CD4-positive, alpha-beta T cell treated with Interleukin-4 for 1 hour (primary cell): ENCODE measurements around the gene SOX30.
A peak's percentile ranks its signal among the peaks of the same experiment; 100 is the strongest.

Experiments used
- DNase-seq, 2 donors: peaks; one replicate each; pipeline ENCODE4 v3.0.0-alpha.2; 2020 to 2022

The SOX30 gene

GRCh38 chr5:157607371-157608161 is 44.7 kb downstream of the SOX30 start:
- peak; percentile 47 to 66 for DNase-seq

- DNase-seq: no peak
Measured at GRCh38 chr5:157606046-157606445, 46.2 kb downstream of the SOX30 start.

GRCh38 chr5:157603333-157604190 is 48.7 kb downstream of the SOX30 start:
- peak; percentile 71 to 82 for DNase-seq

DNA sequence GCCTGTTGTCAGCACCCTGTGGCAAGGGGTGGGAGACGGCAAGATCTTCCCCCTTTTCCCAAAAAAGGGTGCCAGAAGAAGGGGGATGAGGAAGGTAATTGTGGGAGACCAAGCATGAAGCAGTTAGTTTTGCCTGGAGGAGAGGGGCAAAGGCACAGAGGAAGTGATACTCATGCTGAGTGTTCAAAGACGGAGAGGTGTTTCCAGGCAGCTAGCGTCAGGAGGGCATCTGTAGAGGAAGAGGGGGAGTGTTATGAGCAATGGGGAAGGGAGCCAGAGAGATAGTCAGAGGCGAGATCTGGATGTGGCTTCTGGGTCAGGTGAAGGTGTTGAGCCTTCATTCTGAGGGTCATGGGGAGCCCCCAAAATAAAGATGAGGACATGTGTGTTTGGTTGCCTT is 49.7 kb downstream of the SOX30 start:
- DNase-seq: peak; percentile 36 to 55

DNA sequence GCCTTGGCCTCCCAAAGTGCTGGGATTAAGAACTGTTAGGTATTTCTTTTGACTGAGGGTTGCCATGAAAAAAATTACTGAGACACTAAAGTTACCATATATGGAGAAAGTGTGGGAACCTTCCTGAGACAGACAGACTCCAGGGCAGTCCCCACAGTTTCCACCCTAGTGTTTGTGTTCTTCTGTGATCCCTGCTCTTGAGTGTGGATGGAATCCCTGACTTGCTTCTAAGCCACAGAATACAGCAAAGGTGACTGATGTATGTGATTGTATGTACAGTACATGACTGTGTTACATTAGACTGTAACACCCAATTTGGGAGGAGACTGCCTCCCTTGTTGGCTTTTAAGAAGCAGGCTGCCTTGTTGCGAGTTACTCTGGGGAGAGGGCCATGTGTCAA is 52.0 kb downstream of the SOX30 start:
- no peak for DNase-seq

DNA sequence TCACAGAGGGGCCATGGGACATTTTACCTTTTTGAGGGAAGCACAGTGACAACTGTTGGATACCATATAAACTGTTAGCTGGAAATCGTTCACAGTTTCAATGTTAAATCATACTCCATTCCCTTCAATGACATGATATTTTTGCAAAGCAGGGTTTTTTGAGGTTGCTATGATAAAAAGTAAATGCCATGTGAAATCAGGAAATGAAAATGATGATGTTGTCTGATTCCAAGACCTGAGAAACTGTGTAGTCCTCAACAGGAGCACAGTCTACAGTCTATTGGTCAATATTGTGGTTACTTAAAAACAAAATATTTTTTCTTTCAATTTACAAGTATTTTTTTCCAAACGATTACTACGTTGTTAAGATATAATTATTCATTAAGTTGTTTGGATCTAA is 52.7 kb downstream of the SOX30 start:
- peak in 1 of 2 donors; percentile 43 for DNase-seq

GRCh38 chr5:157598350-157598936 is 53.8 kb downstream of the SOX30 start:
- no peak for DNase-seq

DNA sequence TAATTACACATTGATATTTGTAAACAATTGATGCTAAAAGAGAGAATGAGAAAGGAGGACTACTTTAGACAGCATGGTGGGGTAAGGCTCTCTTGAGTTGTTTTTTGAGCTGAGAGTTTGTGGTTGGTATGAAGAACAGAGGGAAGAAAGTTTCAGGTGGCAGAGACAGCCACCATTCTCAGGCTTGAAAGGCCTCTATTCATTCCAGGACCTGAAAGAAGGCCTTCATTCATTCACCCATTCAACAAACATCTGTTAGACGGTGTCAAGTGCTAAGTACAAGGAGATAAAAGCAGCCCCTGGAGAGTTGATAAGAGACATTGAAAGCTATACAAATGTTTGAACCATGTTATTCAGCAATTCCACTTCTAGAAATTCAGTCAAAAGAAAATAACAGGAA is 55.0 kb downstream of the SOX30 start:
- no peak for DNase-seq

DNA sequence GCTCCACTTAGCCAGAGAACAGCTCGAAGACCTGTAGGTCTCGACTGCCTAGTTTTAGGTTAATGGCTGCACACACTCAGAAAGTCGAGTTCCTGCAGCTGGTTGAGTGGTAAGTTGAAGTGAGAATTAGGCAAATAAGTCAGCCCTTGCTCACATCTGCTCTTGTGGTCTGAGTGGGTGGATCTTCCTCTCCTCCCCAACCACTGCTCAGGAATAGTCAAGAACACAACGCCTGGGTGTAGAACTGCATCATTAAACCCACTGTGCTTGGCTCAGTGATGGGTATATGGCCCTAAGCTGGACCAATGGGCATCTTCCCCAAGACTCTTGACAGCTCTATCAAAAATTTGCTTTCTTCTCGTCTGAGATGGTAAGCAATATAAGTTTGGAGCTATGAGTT is 55.8 kb downstream of the SOX30 start:
- peak in 1 of 2 donors; percentile 61 for DNase-seq

- DNase-seq: no peak
Measured at GRCh38 chr5:157594675-157595459, 57.4 kb downstream of the SOX30 start.

DNA sequence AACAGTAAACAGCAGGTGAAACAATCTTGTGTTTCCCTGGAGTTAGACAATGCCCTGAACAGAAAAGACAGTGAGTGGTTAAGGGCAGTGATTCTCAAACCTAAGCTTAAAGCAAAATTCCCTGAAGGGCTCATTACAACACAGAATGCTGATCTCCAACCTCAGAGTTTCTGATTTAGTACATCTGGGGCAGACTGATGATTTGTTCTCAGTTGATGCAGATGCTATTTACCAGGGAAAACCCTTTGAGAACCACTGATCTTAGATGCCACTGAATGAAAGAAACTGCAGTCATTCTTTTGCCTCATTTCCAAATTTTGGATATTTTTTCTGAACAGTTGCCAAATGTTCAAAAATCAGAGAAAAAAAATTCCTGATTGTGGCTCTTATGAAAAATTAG is 58.0 kb downstream of the SOX30 start:
- DNase-seq: no peak

DNA sequence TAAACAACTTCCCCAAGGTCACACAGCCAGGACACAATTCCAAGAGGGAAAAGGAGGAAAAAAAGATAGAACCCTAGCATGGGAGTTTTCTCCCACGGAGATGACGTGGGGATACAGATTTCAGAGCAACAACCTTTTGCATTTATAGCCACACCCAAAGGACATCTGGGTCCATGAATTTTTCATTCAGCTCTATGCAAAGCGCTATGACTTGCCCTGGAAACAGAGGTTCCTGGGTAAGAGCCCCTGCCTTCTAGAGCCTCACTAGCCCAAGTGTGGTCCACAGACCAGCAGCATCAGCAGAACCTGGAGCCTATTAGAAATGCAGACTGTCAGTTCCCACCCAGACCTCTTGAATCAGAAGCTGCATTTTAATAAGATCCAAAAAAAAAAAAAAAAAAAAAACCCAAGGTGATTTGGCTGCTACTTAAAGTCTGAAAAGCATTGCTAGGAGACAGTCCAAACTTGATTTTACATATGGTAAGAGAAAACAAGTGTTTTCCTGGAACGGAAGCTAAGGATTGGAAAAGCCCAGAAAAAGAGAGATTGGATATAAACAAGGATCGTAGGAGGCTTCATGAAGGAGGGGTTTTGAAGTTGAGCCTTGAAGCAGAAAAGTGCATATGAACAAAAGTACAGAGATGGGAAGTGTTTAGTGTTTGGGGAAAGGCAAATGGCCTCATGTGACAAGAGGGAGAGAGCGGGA is 59.0 kb downstream of the SOX30 start:
- DNase-seq: no peak

GRCh38 chr5:157592594-157592993 is 59.6 kb downstream of the SOX30 start:
- peak in 1 of 2 donors; percentile 37 for DNase-seq

DNA sequence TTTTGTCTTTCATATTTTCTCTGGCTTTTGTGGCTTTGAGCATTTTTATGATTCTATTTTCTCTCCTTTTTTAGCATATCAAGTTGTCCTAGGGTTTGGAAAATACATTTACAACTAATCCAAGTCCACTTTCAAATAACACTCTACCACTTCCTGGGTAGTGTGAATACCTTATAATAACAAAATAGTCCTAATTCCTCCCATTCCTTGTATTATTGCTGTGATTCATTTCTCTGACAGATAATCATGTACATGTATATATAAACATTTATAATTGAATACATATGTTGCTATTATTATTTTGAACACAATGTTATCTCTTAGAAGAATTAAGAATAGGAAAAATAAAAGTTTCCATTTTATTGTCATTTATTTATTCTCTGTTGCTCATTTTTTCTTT is 61.8 kb downstream of the SOX30 start:
- DNase-seq: no peak

DNA sequence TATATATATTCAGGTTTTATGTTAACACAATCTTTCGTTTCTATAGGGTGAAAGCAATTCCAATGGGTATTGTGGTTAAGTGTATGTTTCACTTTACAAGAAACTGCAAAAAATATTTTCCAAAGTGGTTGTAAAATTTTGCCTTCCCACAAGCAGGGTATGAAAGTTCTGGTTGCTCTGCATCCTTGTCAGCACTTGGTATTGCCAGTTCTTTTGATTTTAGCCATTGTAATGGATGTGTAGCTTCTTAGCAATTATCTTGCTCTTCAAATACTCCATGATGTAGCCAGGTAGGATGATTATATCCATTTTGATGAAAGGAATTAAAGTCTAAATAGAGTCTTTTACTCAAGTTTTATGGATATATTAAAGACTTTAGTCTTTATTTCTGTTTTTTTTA is 67.6 kb downstream of the SOX30 start:
- no peak for DNase-seq

DNA sequence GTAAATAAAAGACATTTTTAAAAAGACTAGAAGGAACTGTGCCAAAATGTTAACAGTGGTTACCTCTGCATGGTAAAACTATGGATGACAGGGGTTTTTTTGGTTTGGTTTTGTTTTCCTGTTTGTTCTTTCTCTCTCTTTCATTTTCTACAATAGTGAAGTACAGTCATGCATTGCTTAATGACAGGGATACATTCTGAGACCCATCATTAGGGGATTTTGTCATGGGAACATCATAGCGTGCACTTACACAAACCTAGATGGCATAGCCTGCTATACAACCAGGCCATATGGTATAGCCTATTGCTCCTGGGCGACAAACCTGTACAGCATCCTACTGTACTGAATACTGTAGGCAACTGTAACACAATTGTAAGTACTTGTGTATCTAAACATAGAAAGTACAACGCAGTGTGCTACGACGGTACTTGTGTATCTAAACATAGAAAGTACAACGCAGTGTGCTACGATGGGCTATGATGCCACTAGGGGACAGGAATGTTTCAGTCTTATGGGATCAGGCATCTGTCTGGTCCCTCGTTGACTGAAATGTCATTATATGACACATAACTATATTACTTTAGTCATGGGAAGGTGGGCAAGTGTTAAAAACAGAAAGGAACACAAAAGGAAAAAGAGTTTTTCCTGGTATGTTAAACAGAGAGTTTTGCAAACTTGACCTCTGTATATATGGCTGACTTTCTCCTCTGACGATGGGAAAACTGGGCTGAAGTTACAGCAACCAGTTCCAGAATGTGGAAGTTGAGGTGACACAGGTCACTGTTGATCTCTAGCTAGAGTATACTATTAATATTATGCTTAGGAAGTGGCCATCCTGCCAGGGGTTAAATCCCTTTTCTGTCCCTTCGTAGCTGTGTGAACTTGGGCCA is 69.3 kb downstream of the SOX30 start:
- no peak for DNase-seq

DNA sequence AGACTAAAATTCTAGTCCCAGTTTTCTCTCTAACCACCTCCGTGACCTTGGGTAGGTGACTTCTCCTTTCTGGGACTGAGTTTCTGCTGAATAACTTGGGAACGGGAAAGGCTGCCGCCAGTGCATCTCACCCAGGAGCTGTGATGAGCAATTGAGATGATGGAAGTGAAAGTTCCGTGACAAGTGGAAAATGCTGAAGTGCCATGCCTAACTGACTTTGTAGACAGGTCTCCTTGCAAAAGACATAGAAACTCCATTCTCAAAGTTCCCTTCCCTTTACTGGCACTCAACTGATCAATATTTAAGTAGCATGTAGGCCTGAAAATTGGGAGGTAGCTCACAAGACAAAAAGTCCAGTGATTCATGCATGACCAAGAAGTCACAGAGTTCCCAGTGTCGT is 70.3 kb downstream of the SOX30 start:
- peak in 1 of 2 donors; percentile 35 for DNase-seq

- DNase-seq: no peak
Measured at GRCh38 chr5:157578079-157578780, 74.0 kb downstream of the SOX30 start.

GRCh38 chr5:157576678-157577077 is 75.6 kb downstream of the SOX30 start:
- no peak for DNase-seq
